Colonic mucosa (tissue), 4 donors: ENCODE measurements around the gene HDAC9. TPM values are rescaled to one million over a fixed set of nuclear protein-coding genes. Genes with fewer than 3 reads are reported as not detected.
A peak's percentile ranks its signal among the peaks of the same experiment; 100 is the strongest.

Source experiments
- DNase-seq: peaks from one replicate; pipeline ENCODE4 v3.0.0-alpha.2; 2020
- H3K27ac ChIP-seq: fragments of 200-600 bp; one replicate; pipeline ENCODE4 v1.8.0; 2021
- H3K27me3 ChIP-seq: fragments of 200-600 bp; one replicate; pipeline ENCODE4 v1.8.0; 2021
- H3K36me3 ChIP-seq: fragments of 200-600 bp; one replicate; pipeline ENCODE4 v1.8.0; 2021
- H3K4me1 ChIP-seq: fragments of 200-600 bp; one replicate; pipeline ENCODE4 v1.8.0; 2021; ENCODE audit warnings: mild to moderate bottlenecking
- H3K4me3 ChIP-seq: fragments of 200-600 bp; one replicate; pipeline ENCODE4 v1.8.0; 2021
- H3K9ac ChIP-seq, 2 donors: one replicate each; pipeline ENCODE4 v1.7.0; 2013; ENCODE audit warnings: control low read depth in 2 of 2, low read depth in 2 of 2, low read length in 2 of 2
- H3K9me3 ChIP-seq: fragments of 200-600 bp; one replicate; pipeline ENCODE4 v1.8.0; 2021
- intact Hi-C: fragments of 100-400 bp; cut with DNase I; formaldehyde crosslinking; loops from one replicate; pipeline ENCODE4 v1.14.1; 2022
- total RNA-seq, 2 donors: library from RNA; stranded (reverse); fragmentation: NEBNext Ultra II Directional in 1 of 2; extraction: Animal tissue kit (Norgen Biotek cat#: 25700) in 1 of 2; gene quantifications; one replicate each; pipeline ENCODE4 v1.2.1, GENCODE V29; 2021
- TF ChIP-seq, protein P1 (sequence below): fragments of 200-600 bp; IDR thresholded peaks from one replicate; pipeline ENCODE4 v1.8.0; 2022; ENCODE audit warnings: antibody characterized with exemption, mild to moderate bottlenecking
- donor health status: healthy.
- donor health status: DM: no; HTN: no; CAD: no.
- donor health status: DM: no; HTN: no; CAD: no.

The HDAC9 gene
- 1 to 10 TPM; 2.6 to 8.7 TPM for total RNA-seq

DNA sequence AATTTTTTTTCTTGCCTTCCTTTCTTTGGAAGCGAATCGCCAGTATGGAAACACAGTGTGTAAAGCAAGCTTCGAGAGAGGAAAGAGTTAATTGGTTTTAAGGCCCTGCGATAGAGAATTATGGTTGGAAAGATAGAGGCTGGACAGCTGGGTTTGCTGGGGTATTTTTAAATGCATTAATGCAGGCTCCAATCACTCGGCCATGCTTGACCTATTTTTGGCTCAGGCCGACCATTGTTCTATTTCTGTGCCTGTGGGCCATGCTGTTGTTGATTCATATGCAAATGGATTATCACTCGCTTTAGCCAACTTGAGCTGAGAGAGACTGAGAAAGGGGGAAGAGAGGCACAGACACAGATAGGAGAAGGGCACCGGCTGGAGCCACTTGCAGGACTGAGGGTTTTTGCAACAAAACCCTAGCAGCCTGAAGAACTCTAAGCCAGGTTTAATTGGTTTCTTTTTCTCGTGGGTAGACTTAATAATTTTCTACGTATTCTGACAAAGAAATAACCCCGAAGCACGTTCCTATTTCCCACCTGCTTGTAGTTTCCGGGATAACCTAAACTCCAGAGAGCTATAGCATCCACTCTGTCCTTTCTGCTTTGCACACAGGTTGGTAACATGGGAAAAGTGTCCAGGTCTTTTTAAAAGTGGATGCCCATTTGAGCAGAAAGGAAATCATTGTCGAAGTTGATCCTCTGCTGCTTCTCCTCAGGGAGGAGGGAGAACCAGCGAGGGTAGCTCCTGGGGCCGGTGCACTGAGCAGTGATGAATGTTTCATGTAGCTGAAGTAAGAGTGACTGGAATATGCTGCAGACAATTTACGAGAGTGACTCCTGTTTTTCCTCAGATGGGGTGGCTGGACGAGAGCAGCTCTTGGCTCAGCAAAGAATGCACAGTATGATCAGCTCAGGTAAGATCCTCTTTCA is at the start of gene HDAC9:
HDAC9 (plus strand) TSS at position 338 of the 929 bp plus-strand sequence; CDS start at position 892, 554 bp downstream.
- no peak for DNase-seq
- Histone ChIP-seq H3K27me3 (no peaks in the 10 kb centered on the region), H3K36me3 (no peaks in the 10 kb centered on the region), H3K9ac (peak within 1 kb of the TSS; percentile 3 to 26), H3K9me3 (no peaks in the 10 kb centered on the region), H3K4me1 (no peaks in the 10 kb centered on the region), H3K27ac (peak within 1 kb of the TSS; percentile 8), H3K4me3 (peak within 1 kb of the TSS; percentile 8)
- TF ChIP-seq, protein P1, sequence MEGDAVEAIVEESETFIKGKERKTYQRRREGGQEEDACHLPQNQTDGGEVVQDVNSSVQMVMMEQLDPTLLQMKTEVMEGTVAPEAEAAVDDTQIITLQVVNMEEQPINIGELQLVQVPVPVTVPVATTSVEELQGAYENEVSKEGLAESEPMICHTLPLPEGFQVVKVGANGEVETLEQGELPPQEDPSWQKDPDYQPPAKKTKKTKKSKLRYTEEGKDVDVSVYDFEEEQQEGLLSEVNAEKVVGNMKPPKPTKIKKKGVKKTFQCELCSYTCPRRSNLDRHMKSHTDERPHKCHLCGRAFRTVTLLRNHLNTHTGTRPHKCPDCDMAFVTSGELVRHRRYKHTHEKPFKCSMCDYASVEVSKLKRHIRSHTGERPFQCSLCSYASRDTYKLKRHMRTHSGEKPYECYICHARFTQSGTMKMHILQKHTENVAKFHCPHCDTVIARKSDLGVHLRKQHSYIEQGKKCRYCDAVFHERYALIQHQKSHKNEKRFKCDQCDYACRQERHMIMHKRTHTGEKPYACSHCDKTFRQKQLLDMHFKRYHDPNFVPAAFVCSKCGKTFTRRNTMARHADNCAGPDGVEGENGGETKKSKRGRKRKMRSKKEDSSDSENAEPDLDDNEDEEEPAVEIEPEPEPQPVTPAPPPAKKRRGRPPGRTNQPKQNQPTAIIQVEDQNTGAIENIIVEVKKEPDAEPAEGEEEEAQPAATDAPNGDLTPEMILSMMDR = no peak
- intact Hi-C loops = no loop called here

DNA sequence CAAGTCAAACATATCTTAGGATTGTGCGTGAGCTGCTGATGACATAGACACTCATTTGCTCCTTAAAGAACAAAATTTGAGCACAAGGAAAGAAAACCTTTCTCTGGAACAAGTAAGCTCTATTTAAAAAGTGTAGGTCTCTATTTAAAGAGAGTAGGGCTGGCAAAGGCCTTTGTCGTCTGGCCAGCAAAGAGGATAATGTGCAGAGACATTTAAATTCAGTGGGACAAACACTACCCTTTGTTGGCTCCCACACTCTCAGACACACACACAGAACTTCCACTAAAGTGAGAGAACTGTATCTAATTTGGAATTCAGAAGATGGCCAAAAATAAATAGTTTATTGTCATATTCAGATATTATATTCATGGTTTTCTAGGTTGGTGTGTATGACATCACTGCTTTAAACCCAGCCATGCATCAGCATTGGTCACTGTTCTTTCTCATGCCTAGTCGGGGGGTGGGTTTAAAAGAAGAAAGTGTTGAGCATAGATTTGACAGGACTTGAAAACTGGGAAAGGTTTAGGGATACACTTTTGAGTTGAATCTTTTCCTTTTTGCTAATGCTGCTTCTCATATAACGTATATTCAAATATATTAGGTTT is 49.5 kb upstream of the HDAC9 start:
- intact Hi-C loops = no loop called here
- H3K4me1 ChIP-seq = no peaks in the 10 kb centered on the region
- no peak for DNase-seq
- H3K9ac ChIP-seq = no peak overlapping the region
- H3K4me3 ChIP-seq = no peak overlapping the region
- H3K27ac ChIP-seq = no peak overlapping the region
- TF ChIP-seq, protein P1 = no peak
- H3K27me3 ChIP-seq = no peaks in the 10 kb centered on the region
- H3K36me3 ChIP-seq = no peaks in the 10 kb centered on the region
- H3K9me3 ChIP-seq = no peaks in the 10 kb centered on the region

- no peak for DNase-seq
- H3K27me3 ChIP-seq = no peaks in the 10 kb centered on the region
- no peak overlapping the region for H3K4me3 ChIP-seq
- TF ChIP-seq, protein P1 = no peak
- no peaks in the 10 kb centered on the region for H3K4me1 ChIP-seq
- no peaks in the 10 kb centered on the region for H3K36me3 ChIP-seq
- no peak overlapping the region for H3K9ac ChIP-seq
- no peaks in the 10 kb centered on the region for H3K9me3 ChIP-seq
- intact Hi-C loops = no loop called here
- H3K27ac ChIP-seq = no peak overlapping the region
Measured at GRCh38 chr7:18450019-18450418, 45.5 kb upstream of the HDAC9 start.

DNA sequence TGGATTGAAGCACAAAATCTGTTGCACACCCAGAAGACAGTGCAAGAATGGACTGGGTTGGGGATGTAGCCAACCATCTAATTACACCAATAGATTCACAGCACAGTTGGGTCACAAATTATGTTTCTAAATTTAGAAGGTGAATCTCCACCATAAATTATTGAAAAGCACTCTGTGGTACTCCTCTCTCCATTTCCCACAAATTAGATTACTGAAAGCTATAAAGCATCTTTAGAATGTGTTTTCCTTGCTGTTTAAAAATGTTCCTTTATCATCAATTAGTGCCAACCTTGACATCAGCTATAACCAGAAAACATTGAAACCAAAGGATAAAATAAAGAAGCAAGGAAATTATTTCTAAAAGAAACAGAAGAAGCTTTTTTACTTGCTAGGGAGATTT is 39.9 kb upstream of the HDAC9 start:
- Histone ChIP-seq H3K9ac (no peak overlapping the region), H3K27ac (no peak overlapping the region), H3K4me3 (no peak overlapping the region), H3K27me3 (no peaks in the 10 kb centered on the region), H3K4me1 (no peaks in the 10 kb centered on the region), H3K36me3 (no peaks in the 10 kb centered on the region), H3K9me3 (no peaks in the 10 kb centered on the region)
- TF ChIP-seq, protein P1 = no peak
- DNase-seq = no peak
- intact Hi-C loops = no loop called here

GRCh38 chr7:18457832-18458231 is 37.7 kb upstream of the HDAC9 start:
- no peak overlapping the region for H3K9ac ChIP-seq
- intact Hi-C loops = no loop called here
- no peak overlapping the region for H3K27ac ChIP-seq
- H3K4me1 ChIP-seq = no peaks in the 10 kb centered on the region
- TF ChIP-seq, protein P1 = no peak
- H3K9me3 ChIP-seq = no peaks in the 10 kb centered on the region
- no peaks in the 10 kb centered on the region for H3K36me3 ChIP-seq
- no peak overlapping the region for H3K4me3 ChIP-seq
- no peak for DNase-seq
- no peaks in the 10 kb centered on the region for H3K27me3 ChIP-seq
